GM12865 (cell line): ENCODE results near the gene UBAC2.

Experiments
- DNase-seq: peaks from one replicate; pipeline ENCODE4 v3.0.0; 2010; ENCODE audit warnings: low read depth
- H3K4me3 ChIP-seq: 2 replicates; pipeline ENCODE4 v1.5.1; 2011; ENCODE audit warnings: mild to moderate bottlenecking, low read depth, low read length, control low read depth
- TF ChIP-seq, protein P1 (sequence below): IDR thresholded peaks from 2 replicates; pipeline ENCODE4 v1.5.1; 2011; ENCODE audit warnings: low read length, control low read depth, low read depth, inconsistent platforms; ENCODE audit not compliant: insufficient read depth; ENCODE audit errors: missing control alignments

Gene UBAC2

GRCh38 chr13:99357941-99358340 is 157.3 kb downstream of the UBAC2 start:
- DNase-seq = no peak
- TF ChIP-seq, protein P1, sequence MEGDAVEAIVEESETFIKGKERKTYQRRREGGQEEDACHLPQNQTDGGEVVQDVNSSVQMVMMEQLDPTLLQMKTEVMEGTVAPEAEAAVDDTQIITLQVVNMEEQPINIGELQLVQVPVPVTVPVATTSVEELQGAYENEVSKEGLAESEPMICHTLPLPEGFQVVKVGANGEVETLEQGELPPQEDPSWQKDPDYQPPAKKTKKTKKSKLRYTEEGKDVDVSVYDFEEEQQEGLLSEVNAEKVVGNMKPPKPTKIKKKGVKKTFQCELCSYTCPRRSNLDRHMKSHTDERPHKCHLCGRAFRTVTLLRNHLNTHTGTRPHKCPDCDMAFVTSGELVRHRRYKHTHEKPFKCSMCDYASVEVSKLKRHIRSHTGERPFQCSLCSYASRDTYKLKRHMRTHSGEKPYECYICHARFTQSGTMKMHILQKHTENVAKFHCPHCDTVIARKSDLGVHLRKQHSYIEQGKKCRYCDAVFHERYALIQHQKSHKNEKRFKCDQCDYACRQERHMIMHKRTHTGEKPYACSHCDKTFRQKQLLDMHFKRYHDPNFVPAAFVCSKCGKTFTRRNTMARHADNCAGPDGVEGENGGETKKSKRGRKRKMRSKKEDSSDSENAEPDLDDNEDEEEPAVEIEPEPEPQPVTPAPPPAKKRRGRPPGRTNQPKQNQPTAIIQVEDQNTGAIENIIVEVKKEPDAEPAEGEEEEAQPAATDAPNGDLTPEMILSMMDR = no peak
- H3K4me3 ChIP-seq = no peak overlapping the region

- H3K4me3 ChIP-seq = no peak overlapping the region
- TF ChIP-seq, protein P1 = no peak
- DNase-seq = no peak
Measured at GRCh38 chr13:99359528-99359927, 158.9 kb downstream of the UBAC2 start.

DNA sequence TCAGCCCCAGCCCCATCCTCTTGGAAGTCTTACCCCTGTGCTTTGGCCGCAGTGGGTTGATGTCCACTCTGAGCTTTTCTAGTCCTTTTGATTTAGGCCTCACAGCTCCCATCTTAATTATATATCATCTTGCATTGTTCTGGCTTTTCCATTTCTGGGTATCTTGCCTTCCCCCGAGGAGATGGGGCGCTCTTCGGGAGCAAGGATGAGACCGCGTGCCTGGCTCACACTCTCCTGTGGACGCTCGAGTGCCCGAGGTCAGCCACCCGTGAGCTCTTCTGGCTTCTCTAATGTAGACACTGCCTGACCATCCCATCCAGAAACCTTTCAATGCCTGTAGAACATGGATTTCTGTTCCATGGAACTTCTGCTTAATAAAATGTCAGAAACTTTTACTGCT is 160.0 kb downstream of the UBAC2 start:
- H3K4me3 ChIP-seq = no peak overlapping the region
- DNase-seq = no peak
- TF ChIP-seq, protein P1 = no peak

- TF ChIP-seq, protein P1 = no peak
- no peak overlapping the region for H3K4me3 ChIP-seq
- DNase-seq = no peak
Measured at GRCh38 chr13:99361197-99361596, 160.5 kb downstream of the UBAC2 start.

- TF ChIP-seq, protein P1 = no peak
- DNase-seq = no peak
- no peak overlapping the region for H3K4me3 ChIP-seq
Measured at GRCh38 chr13:99362362-99362761, 161.7 kb downstream of the UBAC2 start.

- no peak for DNase-seq
- TF ChIP-seq, protein P1 = no peak
- no peak overlapping the region for H3K4me3 ChIP-seq
Measured at GRCh38 chr13:99363391-99363790, 162.7 kb downstream of the UBAC2 start.

DNA sequence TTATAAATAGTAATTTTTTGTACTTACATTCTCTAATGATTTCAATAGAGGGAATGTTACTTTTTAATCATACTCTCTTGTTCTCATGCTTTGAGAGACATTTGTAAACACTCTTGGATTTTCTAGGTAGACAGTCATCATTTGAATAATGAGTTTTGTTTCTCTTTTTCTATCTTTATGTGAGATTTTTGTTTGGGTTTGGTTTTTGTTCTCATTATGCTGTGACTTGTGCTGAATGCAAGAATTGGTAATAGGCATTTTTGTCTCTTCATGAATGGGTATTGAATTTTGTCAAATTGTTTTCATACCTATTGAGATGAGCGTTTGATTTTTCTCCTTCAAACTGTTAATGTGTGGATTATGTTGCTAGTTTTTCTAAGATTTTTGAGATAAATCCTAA is 163.3 kb downstream of the UBAC2 start:
- H3K4me3 ChIP-seq = no peak overlapping the region
- no peak for DNase-seq
- TF ChIP-seq, protein P1 = no peak
